Lower leg skin (tissue), 3 donors: ENCODE results near the gene SLC25A25.

ENCODE experiments used
- POLR2A ChIP-seq, 2 donors: fragments of 450-650 bp; IDR thresholded peaks; one replicate each; pipeline ENCODE4 v1.6.1; 2016 to 2017; ENCODE audit warnings: antibody characterized with exemption in 2 of 2, mild to moderate bottlenecking in 1 of 2, moderate library complexity in 1 of 2
- TF ChIP-seq, protein P1 (sequence below), 3 donors: fragments of 450-650 bp; IDR thresholded peaks; one replicate each; pipeline ENCODE4 v1.5.1; 2016; ENCODE audit warnings: antibody characterized with exemption in 3 of 3, mild to moderate bottlenecking in 3 of 3, moderate library complexity in 2 of 3

GRCh38 chr9:128142596-128142995, 74.6 kb downstream of the SLC25A25 start:
- TF ChIP-seq, protein P1, sequence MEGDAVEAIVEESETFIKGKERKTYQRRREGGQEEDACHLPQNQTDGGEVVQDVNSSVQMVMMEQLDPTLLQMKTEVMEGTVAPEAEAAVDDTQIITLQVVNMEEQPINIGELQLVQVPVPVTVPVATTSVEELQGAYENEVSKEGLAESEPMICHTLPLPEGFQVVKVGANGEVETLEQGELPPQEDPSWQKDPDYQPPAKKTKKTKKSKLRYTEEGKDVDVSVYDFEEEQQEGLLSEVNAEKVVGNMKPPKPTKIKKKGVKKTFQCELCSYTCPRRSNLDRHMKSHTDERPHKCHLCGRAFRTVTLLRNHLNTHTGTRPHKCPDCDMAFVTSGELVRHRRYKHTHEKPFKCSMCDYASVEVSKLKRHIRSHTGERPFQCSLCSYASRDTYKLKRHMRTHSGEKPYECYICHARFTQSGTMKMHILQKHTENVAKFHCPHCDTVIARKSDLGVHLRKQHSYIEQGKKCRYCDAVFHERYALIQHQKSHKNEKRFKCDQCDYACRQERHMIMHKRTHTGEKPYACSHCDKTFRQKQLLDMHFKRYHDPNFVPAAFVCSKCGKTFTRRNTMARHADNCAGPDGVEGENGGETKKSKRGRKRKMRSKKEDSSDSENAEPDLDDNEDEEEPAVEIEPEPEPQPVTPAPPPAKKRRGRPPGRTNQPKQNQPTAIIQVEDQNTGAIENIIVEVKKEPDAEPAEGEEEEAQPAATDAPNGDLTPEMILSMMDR (IDR thresholded peaks at IDR 0.05), result no peak
- no peak for TF ChIP-seq POLR2A (IDR thresholded peaks at IDR 0.05)
